KMS-11 (cell line): ENCODE results near the gene PAK1.

ENCODE experiments used
- H2AFZ ChIP-seq: fragments of 200-600 bp; sonication (generic); 2 replicates; pipeline ENCODE4 v1.6.1; 2016; ENCODE audit warnings: antibody characterized with exemption, mixed run types, low read depth
- H3K27ac ChIP-seq: fragments of 200-600 bp; sonication (generic); 2 replicates; pipeline ENCODE4 v1.6.1; 2016; ENCODE audit warnings: mild to moderate bottlenecking, mixed run types
- H3K27me3 ChIP-seq: fragments of 200-600 bp; sonication (generic); 2 replicates; pipeline ENCODE4 v1.6.1; 2017; ENCODE audit warnings: mild to moderate bottlenecking, low read depth, mixed run types, moderate library complexity; ENCODE audit not compliant: insufficient read depth
- H3K36me3 ChIP-seq: fragments of 200-600 bp; sonication (generic); 2 replicates; pipeline ENCODE4 v1.6.1; 2017; ENCODE audit warnings: mild to moderate bottlenecking, mixed run types; ENCODE audit not compliant: insufficient read depth
- H3K4me1 ChIP-seq: fragments of 200-600 bp; sonication (generic); 2 replicates; pipeline ENCODE4 v1.6.1; 2016; ENCODE audit warnings: mild to moderate bottlenecking, low read depth, mixed run types; ENCODE audit not compliant: poor library complexity, severe bottlenecking
- H3K4me2 ChIP-seq: fragments of 200-600 bp; sonication (generic); 2 replicates; pipeline ENCODE4 v1.7.0; 2016; ENCODE audit warnings: mild to moderate bottlenecking, mixed run types
- H3K4me3 ChIP-seq: fragments of 200-600 bp; sonication (generic); IDR thresholded peaks from 2 replicates; pipeline ENCODE4 v1.6.1; 2017; ENCODE audit warnings: low read depth, low read length, mixed read lengths; ENCODE audit not compliant: insufficient read depth
- H3K79me2 ChIP-seq: fragments of 200-600 bp; sonication (generic); 2 replicates; pipeline ENCODE4 v1.6.1; 2016; ENCODE audit warnings: low read depth, mixed run types; ENCODE audit not compliant: insufficient read depth
- H3K9ac ChIP-seq: fragments of 200-600 bp; sonication (generic); 2 replicates; pipeline ENCODE4 v1.6.1; 2016; ENCODE audit warnings: mild to moderate bottlenecking, mixed run types
- H4K20me1 ChIP-seq: fragments of 200-600 bp; sonication (generic); 2 replicates; pipeline ENCODE4 v1.6.1; 2016; ENCODE audit warnings: mild to moderate bottlenecking, mixed run types; ENCODE audit not compliant: insufficient read depth
- TF ChIP-seq, protein P1 (sequence below): fragments of 200-600 bp; sonication (generic); conservative IDR thresholded peaks from 2 replicates; pipeline ENCODE4 v1.6.1; 2017; ENCODE audit warnings: low read depth, mild to moderate bottlenecking, antibody characterized with exemption, low read length, moderate library complexity, mixed read lengths

The PAK1 gene

GRCh38 chr11:77517753-77518152 is 43.9 kb upstream of the PAK1 start:
- Histone ChIP-seq H3K27me3 (no peaks in the 10 kb centered on the region), H3K4me3 (no peak overlapping the region), H3K4me2 (no peak overlapping the region), H2AFZ (no peak overlapping the region), H3K79me2 (no peaks in the 10 kb centered on the region), H3K27ac (no peak overlapping the region), H3K9ac (no peak overlapping the region), H4K20me1 (no peaks in the 10 kb centered on the region), H3K36me3 (no peaks in the 10 kb centered on the region), H3K4me1 (no peaks in the 10 kb centered on the region)
- TF ChIP-seq, protein P1, sequence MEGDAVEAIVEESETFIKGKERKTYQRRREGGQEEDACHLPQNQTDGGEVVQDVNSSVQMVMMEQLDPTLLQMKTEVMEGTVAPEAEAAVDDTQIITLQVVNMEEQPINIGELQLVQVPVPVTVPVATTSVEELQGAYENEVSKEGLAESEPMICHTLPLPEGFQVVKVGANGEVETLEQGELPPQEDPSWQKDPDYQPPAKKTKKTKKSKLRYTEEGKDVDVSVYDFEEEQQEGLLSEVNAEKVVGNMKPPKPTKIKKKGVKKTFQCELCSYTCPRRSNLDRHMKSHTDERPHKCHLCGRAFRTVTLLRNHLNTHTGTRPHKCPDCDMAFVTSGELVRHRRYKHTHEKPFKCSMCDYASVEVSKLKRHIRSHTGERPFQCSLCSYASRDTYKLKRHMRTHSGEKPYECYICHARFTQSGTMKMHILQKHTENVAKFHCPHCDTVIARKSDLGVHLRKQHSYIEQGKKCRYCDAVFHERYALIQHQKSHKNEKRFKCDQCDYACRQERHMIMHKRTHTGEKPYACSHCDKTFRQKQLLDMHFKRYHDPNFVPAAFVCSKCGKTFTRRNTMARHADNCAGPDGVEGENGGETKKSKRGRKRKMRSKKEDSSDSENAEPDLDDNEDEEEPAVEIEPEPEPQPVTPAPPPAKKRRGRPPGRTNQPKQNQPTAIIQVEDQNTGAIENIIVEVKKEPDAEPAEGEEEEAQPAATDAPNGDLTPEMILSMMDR, result no peak

DNA sequence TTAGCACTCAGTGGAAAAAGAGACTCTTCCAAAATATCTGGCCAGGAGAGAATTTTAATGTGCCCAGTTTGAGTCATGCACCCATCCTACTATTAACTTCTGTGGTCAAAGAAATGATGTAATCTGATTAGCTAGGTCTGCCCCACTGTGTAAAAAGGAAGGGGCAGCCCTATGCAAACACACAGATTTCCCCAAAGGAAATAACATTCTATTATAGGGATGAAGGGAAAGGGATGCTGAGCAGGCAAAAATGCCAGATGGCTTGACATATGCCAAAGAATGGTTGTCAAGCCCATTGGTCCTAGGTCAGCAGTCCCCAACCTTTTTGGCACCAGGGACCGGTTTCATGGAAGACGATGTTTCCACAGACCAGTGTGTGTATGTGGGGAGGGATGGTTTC is 43.3 kb upstream of the PAK1 start:
- no peak overlapping the region for H3K9ac ChIP-seq
- no peak overlapping the region for H3K4me2 ChIP-seq
- no peak overlapping the region for H2AFZ ChIP-seq
- H4K20me1 ChIP-seq, result no peaks in the 10 kb centered on the region
- no peak overlapping the region for H3K27ac ChIP-seq
- TF ChIP-seq, protein P1, result no peak
- H3K79me2 ChIP-seq, result no peaks in the 10 kb centered on the region
- H3K36me3 ChIP-seq, result no peaks in the 10 kb centered on the region
- no peak overlapping the region for H3K4me3 ChIP-seq
- no peaks in the 10 kb centered on the region for H3K27me3 ChIP-seq
- no peaks in the 10 kb centered on the region for H3K4me1 ChIP-seq

GRCh38 chr11:77515483-77515882 is 41.6 kb upstream of the PAK1 start:
- no peak overlapping the region for H3K27ac ChIP-seq
- TF ChIP-seq, protein P1, result no peak
- no peaks in the 10 kb centered on the region for H3K27me3 ChIP-seq
- H3K36me3 ChIP-seq, result no peaks in the 10 kb centered on the region
- H2AFZ ChIP-seq, result no peak overlapping the region
- no peak overlapping the region for H3K4me3 ChIP-seq
- H4K20me1 ChIP-seq, result no peaks in the 10 kb centered on the region
- no peaks in the 10 kb centered on the region for H3K79me2 ChIP-seq
- no peak overlapping the region for H3K9ac ChIP-seq
- H3K4me2 ChIP-seq, result no peak overlapping the region
- no peaks in the 10 kb centered on the region for H3K4me1 ChIP-seq

GRCh38 chr11:77515063-77515462 is 41.2 kb upstream of the PAK1 start:
- H3K4me3 ChIP-seq, result no peak overlapping the region
- H3K27me3 ChIP-seq, result no peaks in the 10 kb centered on the region
- no peaks in the 10 kb centered on the region for H3K79me2 ChIP-seq
- no peaks in the 10 kb centered on the region for H3K4me1 ChIP-seq
- no peak overlapping the region for H3K27ac ChIP-seq
- no peak overlapping the region for H2AFZ ChIP-seq
- no peaks in the 10 kb centered on the region for H4K20me1 ChIP-seq
- TF ChIP-seq, protein P1, result no peak
- no peak overlapping the region for H3K9ac ChIP-seq
- H3K4me2 ChIP-seq, result no peak overlapping the region
- H3K36me3 ChIP-seq, result no peaks in the 10 kb centered on the region
